Glomerular visceral epithelial cell (primary cell): Measurements from ENCODE around the gene SART3.
"Not testable (repeated sequence)": the region's sequence is repeated elsewhere in the genome, so short reads cannot be mapped to it uniquely, and the experiment has no call there.

Experiments used
- DNase-seq: peaks from one replicate; pipeline ENCODE4 v3.0.0-alpha.2; 2016; ENCODE audit errors: extremely low spot score

Gene SART3

DNA sequence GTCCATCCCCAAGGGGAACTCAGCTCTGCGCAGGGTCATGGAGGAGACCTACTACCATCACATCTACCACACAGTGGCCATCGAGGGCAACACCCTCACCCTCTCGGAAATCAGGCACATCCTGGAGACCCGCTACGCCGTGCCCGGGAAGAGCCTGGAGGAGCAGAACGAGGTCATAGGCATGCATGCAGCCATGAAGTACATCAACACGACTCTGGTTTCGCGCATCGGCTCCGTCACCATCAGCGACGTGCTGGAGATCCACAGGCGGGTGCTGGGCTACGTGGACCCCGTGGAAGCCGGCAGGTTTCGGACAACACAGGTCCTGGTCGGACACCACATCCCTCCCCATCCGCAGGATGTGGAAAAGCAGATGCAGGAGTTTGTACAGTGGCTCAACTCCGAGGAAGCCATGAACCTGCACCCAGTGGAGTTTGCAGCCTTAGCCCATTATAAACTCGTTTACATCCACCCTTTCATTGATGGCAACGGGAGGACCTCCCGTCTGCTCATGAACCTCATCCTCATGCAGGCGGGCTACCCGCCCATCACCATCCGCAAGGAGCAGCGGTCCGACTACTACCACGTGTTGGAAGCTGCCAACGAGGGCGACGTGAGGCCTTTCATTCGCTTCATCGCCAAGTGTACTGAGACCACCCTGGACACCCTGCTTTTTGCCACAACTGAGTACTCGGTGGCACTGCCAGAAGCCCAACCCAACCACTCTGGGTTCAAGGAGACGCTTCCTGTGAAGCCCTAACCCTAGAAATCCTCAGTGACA is 42.1 kb downstream of the SART3 start:
- no peak for DNase-seq

DNA sequence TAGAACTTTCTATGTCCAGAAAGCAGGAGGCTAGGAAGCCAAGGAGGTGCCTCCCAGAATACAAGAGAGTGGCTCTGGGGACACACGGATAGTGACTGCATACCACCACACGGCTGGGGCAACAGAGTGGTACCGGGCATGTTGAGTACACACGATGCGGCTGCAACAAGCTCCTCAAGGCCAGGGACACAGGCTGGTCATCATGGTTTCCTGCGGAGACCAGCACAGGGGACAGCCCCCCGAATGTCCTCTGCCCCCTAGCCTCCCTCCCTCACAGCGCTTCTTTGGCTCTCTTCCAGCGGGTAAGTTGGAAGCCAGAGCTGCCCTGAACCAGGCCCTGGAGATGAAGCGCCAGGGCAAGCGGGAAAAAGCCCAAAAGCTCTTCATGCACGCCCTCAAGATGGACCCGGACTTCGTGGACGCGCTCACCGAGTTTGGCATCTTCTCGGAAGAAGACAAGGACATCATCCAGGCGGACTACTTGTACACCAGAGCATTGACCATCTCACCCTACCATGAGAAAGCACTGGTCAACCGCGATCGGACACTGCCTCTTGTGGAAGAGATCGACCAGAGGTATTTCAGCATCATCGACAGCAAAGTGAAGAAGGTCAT is 42.8 kb downstream of the SART3 start:
- DNase-seq = no peak

DNA sequence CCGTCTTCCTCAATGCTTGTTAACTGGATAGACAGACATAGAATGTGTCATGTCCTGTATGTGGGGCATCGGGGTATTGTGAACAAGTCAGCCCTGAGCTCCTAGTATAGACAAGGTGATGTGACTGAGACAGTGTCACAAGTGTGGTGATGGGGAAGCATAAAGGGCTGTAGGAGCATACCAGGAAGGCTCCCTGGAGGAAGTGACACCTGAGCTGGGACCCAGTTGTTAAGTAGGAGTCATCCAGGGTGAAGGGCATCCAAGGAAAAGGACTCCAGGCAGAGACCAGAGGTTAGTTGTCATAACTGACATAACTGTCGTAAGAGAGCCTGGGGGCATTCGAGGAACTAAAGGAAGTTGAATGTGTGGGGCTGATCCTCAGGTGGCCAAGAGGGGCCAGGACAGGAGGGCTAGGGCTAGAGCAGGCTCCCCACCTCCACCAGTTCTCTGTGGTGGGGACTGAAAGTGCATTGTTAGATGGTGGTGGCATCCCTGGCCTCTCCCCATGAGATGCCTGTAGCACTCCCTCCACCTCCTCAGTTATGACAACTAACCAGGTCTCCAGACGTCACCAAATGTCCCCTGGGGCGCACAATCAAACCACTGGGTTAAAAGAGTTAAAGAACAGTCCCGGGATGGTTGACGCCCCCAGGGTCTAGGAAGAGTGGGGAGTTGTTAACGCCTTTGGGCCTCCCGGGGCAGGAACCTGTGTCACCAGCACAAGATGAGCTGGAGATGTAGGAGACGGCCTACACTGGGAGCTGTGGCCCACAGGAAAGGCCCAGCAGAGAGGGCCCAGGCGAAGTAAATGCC is 43.5 kb downstream of the SART3 start:
- no peak for DNase-seq

DNA sequence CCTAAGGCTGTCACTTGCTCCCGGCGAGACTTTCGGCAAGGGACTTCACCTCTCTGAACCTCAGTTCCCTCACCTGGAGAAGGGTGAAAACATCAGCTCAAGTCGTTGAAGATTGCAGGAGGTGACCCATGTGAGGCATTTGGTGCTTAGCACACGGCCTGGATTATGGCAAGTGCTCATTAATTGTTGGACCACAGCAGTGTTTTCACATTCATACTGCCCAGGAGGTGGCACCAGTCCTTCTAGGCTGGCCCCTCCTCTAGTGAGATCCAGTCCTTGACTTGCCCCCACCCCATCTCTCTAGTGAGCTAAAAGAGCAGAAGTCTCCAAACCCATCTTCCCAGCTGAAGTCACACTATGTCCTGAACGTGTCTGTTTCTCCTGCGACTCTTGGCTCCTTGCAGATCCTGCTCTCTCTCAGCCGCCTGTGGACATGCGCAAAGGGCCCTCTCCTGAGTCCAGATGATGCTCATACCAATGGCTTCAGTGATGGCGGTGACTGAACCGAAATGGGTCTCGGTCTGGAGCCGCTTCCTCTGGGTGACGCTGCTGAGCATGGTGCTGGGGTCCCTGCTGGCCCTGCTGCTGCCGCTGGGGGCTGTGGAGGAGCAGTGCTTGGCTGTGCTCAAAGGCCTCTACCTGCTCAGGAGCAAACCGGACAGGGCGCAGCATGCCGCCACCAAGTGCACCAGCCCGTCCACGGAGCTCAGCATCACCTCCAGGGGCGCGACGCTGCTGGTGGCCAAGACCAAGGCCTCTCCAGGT is 44.3 kb downstream of the SART3 start:
- peak; percentile 11 for DNase-seq

DNA sequence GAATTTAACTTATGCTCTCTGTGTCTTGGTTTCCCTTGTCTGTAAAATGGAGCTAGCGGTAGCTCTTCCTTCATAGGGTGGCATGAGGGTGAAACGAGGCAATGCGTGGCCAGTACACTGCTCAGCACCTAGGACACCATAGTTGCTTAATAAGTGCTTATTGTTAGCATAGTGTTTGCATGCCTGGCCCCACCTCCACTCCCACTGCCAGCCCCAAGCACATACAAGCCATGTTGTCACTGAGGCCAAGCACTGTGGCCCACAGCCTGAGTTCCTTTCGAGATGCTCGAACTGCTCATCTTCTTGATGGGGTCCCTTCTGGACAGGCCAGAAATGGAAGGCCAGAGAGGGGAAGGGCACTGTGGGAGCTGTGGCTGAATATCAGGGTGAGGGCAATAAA is 45.1 kb downstream of the SART3 start:
- no peak for DNase-seq

DNA sequence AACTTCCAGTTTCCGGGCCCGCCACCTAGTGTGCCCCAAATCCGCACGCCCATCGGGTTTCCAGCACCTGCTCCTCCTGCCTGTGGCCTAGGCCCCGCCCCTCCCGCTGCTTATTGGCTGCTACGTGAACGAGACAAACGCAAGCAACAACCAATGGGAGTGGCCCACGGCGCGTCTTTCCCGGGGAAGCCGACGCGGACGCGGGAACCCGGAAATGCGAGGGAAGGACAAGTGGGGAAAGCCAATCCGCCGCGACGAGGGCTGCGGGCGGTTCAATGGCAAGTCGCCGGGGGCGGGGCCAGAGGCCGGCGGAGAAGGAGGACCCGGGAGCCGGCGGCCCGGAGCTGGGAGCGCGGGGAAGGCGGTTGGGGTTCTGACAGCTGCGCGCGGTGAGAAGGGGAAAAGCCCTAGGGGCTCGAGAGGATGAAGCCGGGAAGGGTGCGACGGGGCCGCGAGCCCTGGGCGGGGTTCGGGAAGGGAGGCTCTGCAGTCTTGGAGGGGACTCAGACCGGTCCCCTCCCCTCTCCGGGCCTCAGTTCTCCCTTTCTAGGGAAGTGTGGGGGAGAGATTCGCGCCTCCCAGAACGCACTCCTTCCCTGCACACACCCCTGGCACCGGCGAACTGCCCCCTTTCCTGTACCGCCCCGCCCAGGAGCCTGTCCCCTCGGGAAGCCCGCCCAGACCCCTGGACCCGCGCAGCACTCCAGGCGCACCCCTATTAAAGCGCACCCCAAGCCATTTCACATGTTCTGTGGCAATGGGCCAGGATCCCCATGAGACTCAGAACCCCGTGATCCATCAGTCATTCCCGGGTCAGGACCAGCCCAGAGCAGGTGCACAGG is 45.8 kb downstream of the SART3 start, which contains the start of gene FICD:
TSS of gene FICD (plus strand) at position 305 of the 842 bp plus-strand sequence. CDS start 1,696 bp downstream, outside the sequence.
- DNase-seq = peak; percentile 99

DNA sequence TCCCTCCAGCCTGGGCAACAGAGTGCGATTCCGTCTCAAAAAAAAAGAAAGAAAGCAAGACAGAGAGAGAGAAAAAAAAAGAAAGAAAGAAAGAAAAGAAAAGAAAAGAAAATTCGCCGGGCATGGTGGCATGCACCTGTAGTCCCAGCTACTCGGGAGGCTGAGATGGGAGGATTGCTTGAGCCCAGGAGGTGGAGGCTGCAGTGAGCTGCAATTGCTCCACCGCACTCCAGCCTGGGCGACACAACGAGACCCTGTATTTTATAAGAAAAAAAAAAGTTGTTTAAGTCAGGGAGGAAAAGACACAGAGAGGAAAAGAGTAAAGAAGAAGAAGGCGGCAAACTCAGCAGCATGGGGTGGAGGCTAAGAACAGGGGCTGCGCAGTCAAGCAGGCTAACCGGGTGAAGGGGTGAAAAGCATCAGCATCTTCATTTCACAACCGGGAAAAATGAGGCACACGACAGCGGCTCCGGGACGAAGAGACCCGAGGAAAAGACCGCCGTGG is 46.5 kb downstream of the SART3 start:
- DNase-seq = no peak

DNA sequence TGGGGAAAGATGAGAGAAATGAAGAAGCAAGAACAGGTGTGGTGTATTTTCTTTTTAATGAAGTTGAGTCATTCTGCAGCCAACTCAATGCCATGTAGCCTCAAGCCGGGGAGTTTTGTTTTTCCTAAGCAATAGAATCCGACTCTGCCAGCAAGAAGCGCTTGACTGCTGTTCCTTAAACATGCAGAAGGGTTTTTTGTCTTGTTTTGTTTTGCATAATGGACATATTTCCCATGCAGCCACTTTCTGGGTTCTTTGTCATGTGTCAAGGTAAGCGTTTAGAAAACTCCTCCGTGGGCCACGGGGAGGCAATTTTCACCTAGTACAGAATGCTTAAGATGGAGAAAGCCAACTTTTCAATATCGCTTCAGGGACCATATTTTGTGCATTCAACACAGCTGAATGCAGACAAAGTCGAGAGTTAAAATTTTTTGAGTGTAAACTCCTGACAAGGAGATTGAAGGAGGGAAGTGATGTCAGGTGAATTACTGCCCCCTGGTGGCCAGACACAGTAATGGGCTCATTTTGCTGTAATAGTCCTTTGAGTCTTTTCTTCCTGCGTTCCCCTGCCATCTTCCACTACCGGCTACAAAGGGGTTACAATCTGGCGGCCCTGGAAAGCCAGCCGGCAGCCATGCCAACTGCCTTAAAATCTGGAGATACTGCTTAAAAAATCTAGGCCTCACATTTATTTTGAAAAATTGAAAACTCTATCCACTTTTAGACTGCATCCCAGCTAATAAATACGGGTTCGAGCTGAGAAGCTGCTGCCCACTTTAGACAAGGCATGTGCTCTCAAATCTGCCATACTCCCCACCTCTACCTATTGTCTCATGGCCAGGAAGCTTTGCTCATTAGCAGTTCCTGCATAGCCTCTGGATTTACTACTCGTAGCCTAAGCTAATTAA is 49.1 kb downstream of the SART3 start:
- DNase-seq = peak; percentile 72

DNA sequence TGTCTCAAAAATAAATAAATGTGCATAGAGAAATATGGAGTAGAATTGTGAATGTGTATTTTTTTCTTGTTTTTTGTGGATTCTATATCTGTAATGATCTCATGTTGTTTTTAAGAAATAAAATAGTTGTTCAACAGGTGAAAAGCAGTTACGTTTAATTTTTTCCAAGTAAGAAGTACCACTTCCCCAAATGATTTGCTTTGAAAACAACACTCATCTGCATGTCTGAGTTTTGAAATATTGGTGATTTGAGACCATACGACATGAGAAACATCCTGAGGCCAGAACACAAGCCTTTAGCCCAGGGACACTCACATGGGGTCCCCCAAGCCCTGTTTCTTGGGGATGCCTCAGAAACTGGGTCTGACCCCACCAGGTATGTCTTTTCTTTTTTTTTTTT is 50.1 kb downstream of the SART3 start:
- no peak for DNase-seq

DNA sequence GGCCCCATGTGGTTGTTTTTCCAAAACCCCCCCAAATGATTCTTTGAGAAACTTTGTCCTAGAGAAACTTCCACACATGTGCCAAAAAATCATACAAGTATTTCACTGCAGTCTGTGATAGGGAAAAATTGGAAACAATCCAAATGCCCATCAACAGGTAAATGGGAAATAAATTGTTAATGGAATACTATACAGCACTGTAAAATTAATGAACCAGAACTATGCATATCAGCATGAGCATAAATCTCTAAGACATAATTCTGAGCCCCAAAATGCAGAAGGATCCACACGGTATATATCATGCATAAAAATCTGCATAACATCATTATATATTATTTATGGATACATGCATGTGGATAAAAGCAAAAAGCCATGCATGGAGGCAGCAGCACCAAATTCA is 51.2 kb downstream of the SART3 start:
- DNase-seq = no peak

DNA sequence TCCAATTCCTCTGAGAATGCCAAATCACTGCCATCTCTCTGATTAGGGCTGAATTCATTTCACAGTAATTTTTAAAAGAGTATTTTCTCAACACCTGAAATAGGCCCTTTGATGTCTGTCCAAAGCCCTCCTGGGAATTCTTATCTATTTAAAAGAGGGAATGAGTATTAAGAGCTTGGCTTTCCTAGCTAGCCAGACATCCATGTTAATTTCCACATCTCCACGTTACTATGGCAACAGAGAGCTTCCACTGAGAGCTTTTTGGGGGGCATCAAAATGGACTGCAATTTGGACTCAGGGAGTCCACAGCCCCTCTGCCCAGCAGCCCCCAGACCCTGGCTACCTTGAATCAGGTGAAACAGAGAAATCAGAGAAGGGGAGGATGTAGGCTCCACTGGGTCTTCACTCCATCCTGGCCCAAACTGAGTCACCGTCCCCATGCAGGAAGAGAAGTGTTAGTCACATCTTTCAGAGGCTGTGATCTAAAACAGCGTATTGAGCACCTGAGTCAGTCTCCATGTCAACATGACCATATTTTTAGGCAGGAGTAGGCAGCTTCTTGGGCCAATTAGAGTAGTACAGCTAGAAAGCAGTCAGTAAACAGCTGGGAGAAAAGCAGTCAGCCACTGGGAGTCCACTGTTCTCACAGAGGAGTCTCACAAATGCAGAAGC is 52.9 kb downstream of the SART3 start:
- peak; percentile 35 for DNase-seq

DNA sequence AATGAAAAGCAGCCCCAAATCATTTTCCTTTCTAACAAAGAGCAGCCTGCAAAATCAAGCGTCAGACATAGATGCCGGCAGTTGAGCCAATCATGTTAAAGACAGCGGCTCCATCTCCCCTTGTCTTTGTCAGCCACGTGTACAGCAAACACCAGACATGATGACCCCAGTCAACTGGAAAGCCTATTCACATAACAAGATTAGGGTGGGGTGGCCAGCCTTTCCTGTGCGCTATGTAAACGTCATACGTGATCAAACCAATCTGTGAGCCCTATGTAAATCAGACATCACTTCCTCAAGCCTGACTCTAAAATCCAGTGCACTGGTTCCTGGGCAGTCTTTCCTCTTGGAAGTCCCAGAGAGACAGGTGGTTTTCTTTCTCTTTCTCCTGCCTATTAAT is 55.8 kb downstream of the SART3 start:
- DNase-seq = no peak

DNA sequence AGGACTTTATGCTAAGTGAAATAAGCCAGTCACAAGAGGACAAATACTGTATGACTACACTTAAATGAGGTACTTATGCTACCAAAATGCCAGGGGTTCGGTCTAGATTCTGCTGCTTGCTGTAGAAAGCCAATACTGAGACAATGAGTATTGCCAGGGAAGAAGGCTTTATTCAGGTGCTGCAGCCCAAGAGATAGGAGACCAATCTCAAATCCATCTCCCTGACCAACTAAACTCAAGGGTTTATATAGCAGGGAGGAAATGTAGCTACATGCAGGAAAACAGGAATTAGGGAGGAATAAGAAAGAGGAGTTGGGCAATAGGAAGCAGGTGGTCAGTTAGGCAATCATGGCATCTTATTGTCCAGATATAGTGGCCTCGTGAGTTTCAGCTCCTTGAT is 58.1 kb downstream of the SART3 start:
- DNase-seq = no peak

DNA sequence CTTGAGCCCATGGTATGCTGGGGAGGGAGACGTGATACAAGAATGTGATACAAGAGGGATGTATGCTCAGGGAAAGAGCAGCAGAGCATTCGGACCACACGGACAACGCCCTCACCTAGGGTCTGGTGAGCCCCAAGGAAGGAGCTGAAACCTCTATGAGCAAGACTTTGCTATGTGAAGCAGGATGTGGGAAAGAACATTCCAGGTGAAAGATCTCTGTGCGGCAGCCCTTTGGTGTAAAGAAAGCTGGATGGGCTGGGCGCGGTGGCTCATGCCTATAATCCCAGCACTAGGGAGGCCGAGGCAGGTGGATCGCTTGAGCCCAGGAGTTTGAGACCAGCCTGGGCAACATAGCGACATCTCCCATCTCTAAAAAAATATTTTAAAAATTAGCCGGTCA is 62.8 kb downstream of the SART3 start:
- DNase-seq = no peak

DNA sequence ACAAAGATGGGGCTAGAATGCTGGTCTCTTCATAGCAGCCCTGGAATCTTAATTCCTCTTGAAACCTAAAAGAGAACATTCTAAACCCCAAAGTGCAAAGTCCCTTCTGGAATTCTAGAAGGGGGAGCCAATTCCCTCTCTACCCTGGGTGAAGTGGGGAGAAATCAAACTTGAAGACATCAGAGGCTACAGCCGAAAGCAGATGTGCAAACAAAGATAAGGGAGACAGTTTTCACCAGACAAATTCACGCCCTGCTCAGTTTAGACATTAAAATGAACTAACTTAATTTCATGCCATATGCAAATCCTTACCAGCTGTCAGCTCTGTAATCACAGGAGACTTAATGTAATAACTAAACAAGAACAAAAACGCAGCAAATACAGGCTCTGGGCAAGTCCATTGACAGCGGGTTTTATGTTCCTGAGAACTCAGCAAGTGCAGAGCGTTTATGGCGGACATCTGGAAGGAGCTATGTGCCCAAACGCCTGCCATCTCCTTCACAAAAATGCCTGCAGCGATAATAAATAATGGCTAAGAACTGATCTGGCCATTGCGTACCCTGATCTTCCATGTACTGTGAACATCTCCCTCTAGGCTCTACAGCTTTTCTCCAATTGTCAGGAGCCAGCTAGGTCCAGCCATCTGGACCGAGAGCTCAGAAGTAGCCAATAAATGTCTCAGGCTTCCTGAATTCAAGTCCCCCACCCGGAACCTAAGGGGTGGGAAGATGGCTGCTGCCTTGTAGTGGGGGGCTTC is 65.0 kb downstream of the SART3 start:
- DNase-seq = no peak

DNA sequence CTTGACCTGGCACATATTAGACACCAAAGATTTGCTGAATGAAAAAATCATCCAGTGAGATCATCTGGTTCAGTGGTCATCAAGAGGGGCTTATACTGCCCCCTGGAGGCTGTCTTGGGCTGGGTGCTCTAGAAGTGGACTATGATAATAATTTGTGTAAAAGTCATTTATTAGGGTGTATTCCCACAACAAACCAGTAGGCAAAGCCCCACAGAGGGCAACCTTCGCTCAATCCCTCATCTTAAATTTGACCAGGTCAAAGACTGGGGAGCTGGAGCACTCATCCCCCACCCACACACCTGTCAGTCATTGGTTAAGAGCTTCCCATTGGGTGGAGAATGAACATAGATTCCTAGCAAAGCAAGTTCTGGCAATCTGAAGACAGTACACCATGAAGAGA is 65.9 kb downstream of the SART3 start:
- peak; percentile 35 for DNase-seq

DNA sequence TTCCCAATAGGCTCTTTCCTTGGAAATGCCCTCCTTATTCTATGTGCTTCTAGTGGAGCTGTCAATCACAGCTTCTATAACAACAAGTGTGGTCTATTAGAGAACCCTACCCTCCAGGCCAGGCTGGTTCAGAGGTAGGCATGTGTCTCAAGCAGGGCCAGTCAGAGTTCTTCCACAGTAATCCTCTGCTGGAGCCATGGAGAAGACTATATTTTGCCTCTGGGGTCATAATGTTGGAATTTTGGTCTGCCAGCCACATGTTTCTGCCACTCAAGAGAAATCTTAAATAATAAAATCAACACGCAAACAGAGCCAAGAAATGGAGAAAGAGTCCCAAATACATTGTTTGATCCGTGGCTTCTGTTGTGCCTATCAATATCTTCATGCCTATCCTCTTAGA is 69.7 kb downstream of the SART3 start:
- no peak for DNase-seq

DNA sequence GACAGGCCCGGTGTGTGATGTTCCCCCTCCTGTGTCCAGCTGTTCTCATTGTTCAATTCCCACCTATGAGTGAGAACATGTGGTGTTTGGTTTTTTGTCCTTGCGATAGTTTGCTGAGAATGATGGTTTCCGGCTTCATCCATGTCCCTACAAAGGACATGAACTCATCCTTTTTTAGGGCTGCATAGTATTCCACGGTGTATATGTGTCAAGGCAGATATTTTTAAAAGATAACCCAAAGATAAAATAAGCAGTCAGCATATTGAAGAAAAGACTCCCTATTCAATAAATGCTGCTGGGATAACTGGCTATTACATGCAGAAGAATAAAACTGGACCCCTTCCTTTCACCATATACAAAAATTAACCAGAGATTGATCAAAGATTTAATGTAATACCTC is 73.9 kb downstream of the SART3 start:
- not testable (repeated sequence) for DNase-seq
